GM12878 (cell line): ENCODE data around the gene ADARB1. TPM values are rescaled to one million over a fixed set of nuclear protein-coding genes. Genes with fewer than 3 reads are reported as not detected.

Source experiments
- ATAC-seq: fragments of 200-7000 bp; cut with Tn5 transposase; 3 replicates; pipeline ENCODE4 v1.9.1; 2020; ENCODE audit warnings: mild to moderate bottlenecking, moderate library complexity
- BruUV-seq: library from RNA; stranded (reverse); fragments of 400-500 nt; replicated peaks from 2 replicates; lab custom pipeline; 2021; lab: Mats Ljungman, UMichigan
- CTCF ChIA-PET: fragments of 300-600 bp; sonication (Branson Sonifier 250); formaldehyde crosslinking; extraction: SDS; loops from one replicate; lab custom pipeline; 2021; ENCODE audit warnings: inconsistent platforms; lab: Yijun Ruan, JAX
- POLR2A ChIA-PET: fragments of 350-600 bp; formaldehyde crosslinking; extraction: SDS; loops from one replicate; lab custom pipeline; 2021; ENCODE audit warnings: inconsistent platforms; lab: Charles Lee
- RAD21 ChIA-PET: fragments of 300-600 bp; sonication (Branson Sonifier 250); formaldehyde crosslinking; loops from one replicate; lab custom pipeline; 2023; ENCODE audit warnings: antibody characterized with exemption; ENCODE audit not compliant: unreplicated experiment; lab: Charles Lee
- SMC1A ChIA-PET: fragments of 300-600 bp; sonication (Branson Sonifier 250); formaldehyde crosslinking; loops from one replicate; lab custom pipeline; 2023; ENCODE audit not compliant: unreplicated experiment, uncharacterized antibody; lab: Charles Lee
- DNase-seq: peaks from one replicate; pipeline ENCODE4 v3.0.0-alpha.2; 2011; ENCODE audit warnings: low read depth, low spot score
- FAIRE-seq: peaks from 3 replicates; lab custom pipeline; 2011; peaks lifted over from hg19 to GRCh38; lab: Jason Lieb, UNC
- H2AFZ ChIP-seq: 2 replicates; pipeline ENCODE4 v1.6.0; 2011; ENCODE audit warnings: low read depth, low read length, control low read depth; ENCODE audit not compliant: control insufficient read depth
- H3K27ac ChIP-seq: 2 replicates; pipeline ENCODE4 v1.5.1; 2011; ENCODE audit warnings: control low read depth; ENCODE audit not compliant: control insufficient read depth, insufficient read depth
- H3K27me3 ChIP-seq, 2 experiments: replicated peaks in 1 of 2; 2 replicates each; pipeline versions ENCODE4 v1.6.0 to v1.6.1; 2011; ENCODE audit warnings: low read length in 1 of 2; ENCODE audit not compliant: control insufficient read depth in 2 of 2, insufficient read depth in 2 of 2
- H3K36me3 ChIP-seq, 2 experiments: 2 replicates each; pipeline ENCODE4 v1.5.1; 2011; ENCODE audit warnings: low read length in 1 of 2; ENCODE audit not compliant: control insufficient read depth in 2 of 2, insufficient read depth in 2 of 2
- H3K4me1 ChIP-seq: 2 replicates; pipeline ENCODE4 v1.6.1; 2011; ENCODE audit warnings: mild to moderate bottlenecking, low read length, moderate library complexity, mixed read lengths; ENCODE audit not compliant: control insufficient read depth, insufficient read depth
- H3K4me2 ChIP-seq: 2 replicates; pipeline ENCODE4 v1.6.0; 2011; ENCODE audit warnings: control low read depth; ENCODE audit not compliant: control insufficient read depth, insufficient read depth
- H3K4me3 ChIP-seq: fragments of 200-600 bp; sonication (generic); 2 replicates; pipeline ENCODE4 v1.5.1; 2016
- H3K79me2 ChIP-seq: 2 replicates; pipeline ENCODE4 v1.6.0; 2011; ENCODE audit warnings: low read length; ENCODE audit not compliant: control insufficient read depth, insufficient read depth
- H3K9ac ChIP-seq: 2 replicates; pipeline ENCODE4 v1.8.0; 2011; ENCODE audit warnings: low read length, control low read depth, mixed read lengths; ENCODE audit not compliant: control insufficient read depth, insufficient read depth
- H3K9me3 ChIP-seq: replicated peaks from 3 replicates; pipeline ENCODE4 v1.5.1; 2011; ENCODE audit warnings: mild to moderate bottlenecking, low read length; ENCODE audit not compliant: control insufficient read depth, insufficient read depth
- H4K20me1 ChIP-seq: 2 replicates; pipeline ENCODE4 v1.6.0; 2011; ENCODE audit not compliant: control insufficient read depth, insufficient read depth
- BCL11A ChIP-seq: IDR thresholded peaks from 2 replicates; pipeline ENCODE4 v1.6.1; 2011; ENCODE audit warnings: low read depth, low read length
- FOS ChIP-seq: IDR thresholded peaks from 3 replicates; pipeline ENCODE4 v1.6.1; 2011; ENCODE audit warnings: borderline replicate concordance; ENCODE audit not compliant: insufficient read length; ENCODE audit errors: extremely low read depth
- MYB ChIP-seq: fragments of 150-350 bp; IDR thresholded peaks from 2 replicates; pipeline ENCODE4 v1.6.1; 2014; ENCODE audit warnings: mild to moderate bottlenecking, low read depth, low read length, borderline replicate concordance
- NFIC ChIP-seq: IDR thresholded peaks from 2 replicates; pipeline ENCODE4 v1.6.1; 2012; ENCODE audit warnings: low read depth, mild to moderate bottlenecking, inconsistent platforms, low read length, moderate library complexity
- POLR2AphosphoS2 ChIP-seq: IDR thresholded peaks from 2 replicates; pipeline ENCODE4 v1.6.1; 2011; ENCODE audit warnings: low read depth, mild to moderate bottlenecking, low read length, improper control_type of control experiment, moderate library complexity
- RCOR1 ChIP-seq: conservative IDR thresholded peaks from 2 replicates; pipeline ENCODE4 v1.6.1; 2012; ENCODE audit warnings: low read depth, low read length, improper control_type of control experiment
- SREBF1 ChIP-seq: IDR thresholded peaks from 2 replicates; pipeline ENCODE4 v1.6.1; 2012; ENCODE audit warnings: mild to moderate bottlenecking, low read length
- TAF1 ChIP-seq: IDR thresholded peaks from 2 replicates; pipeline ENCODE4 v1.6.1; 2011; ENCODE audit warnings: mild to moderate bottlenecking, low read depth, low read length, borderline replicate concordance
- ZNF24 ChIP-seq: fragments of 450-650 bp; IDR thresholded peaks from 2 replicates; pipeline ENCODE4 v1.6.1; 2017; ENCODE audit warnings: antibody characterized with exemption, mild to moderate bottlenecking
- in situ Hi-C: fragments of 300-500 bp; cut with MboI; formaldehyde crosslinking; loops from 9 replicates; pipeline ENCODE4 v1.14.3; 2018; ENCODE audit warnings: mixed read lengths
- intact Hi-C: fragments of 100-400 bp; cut with micrococcal nuclease; formaldehyde crosslinking; loops from one replicate; pipeline ENCODE4 v1.14.2; 2022; ENCODE audit not compliant: unreplicated experiment
- polyA plus RNA-seq, 11 experiments: library from polyadenylated mRNA; depleted of rRNA in 4 of 11; unstranded in 6 of 11; stranded (reverse) in 5 of 11; fragments of >200 nt; fragmentation: Nextera tagmentation in 4 of 11; fragmentation: Illumina TruSeq in 1 of 11; extraction: Ambion mirVana in 4 of 11; extraction: Trizol in 1 of 11; gene quantifications; 1 replicate in 1 of 11; 2 replicates in 10 of 11; pipeline versions ENCODE4 v1.2.1 to v1.2.3, GENCODE V29; 2011 to 2016; ENCODE audit warnings: inconsistent platforms in 2 of 11, missing spikeins in 2 of 11, low read depth in 1 of 11
- total RNA-seq, 4 experiments: library from RNA; depleted of rRNA in 3 of 4; stranded (reverse); fragments of >200 nt in 3 of 4; fragmentation: Illumina TruSeq in 1 of 4; extraction: Trizol in 1 of 4; gene quantifications; 2 replicates each; pipeline versions ENCODE4 v1.2.1 to v1.2.3, GENCODE V29; 2013 to 2021
- TF ChIP-seq, protein P1 (sequence below): IDR thresholded peaks from 2 replicates; pipeline ENCODE4 v1.6.1; 2012; ENCODE audit warnings: low read depth, low read length, improper control_type of control experiment
- TF ChIP-seq, protein P2 (sequence below): IDR thresholded peaks from 2 replicates; pipeline ENCODE4 v1.6.1; 2011; ENCODE audit warnings: borderline replicate concordance, low read depth, mild to moderate bottlenecking, moderate library complexity, low read length; ENCODE audit not compliant: insufficient read depth, poor library complexity, severe bottlenecking
- TF ChIP-seq, protein P3 (sequence below): fragments of 450-650 bp; IDR thresholded peaks from 2 replicates; pipeline ENCODE4 v1.6.1; 2014; ENCODE audit warnings: mild to moderate bottlenecking

The ADARB1 gene
- total and polyA plus RNA-seq, 10 of the 15 experiments (the other 5 are each of a cell fraction or from before 2014, with no cell fraction given) = 5.7 to 61.7 (median 25.3) TPM

DNA sequence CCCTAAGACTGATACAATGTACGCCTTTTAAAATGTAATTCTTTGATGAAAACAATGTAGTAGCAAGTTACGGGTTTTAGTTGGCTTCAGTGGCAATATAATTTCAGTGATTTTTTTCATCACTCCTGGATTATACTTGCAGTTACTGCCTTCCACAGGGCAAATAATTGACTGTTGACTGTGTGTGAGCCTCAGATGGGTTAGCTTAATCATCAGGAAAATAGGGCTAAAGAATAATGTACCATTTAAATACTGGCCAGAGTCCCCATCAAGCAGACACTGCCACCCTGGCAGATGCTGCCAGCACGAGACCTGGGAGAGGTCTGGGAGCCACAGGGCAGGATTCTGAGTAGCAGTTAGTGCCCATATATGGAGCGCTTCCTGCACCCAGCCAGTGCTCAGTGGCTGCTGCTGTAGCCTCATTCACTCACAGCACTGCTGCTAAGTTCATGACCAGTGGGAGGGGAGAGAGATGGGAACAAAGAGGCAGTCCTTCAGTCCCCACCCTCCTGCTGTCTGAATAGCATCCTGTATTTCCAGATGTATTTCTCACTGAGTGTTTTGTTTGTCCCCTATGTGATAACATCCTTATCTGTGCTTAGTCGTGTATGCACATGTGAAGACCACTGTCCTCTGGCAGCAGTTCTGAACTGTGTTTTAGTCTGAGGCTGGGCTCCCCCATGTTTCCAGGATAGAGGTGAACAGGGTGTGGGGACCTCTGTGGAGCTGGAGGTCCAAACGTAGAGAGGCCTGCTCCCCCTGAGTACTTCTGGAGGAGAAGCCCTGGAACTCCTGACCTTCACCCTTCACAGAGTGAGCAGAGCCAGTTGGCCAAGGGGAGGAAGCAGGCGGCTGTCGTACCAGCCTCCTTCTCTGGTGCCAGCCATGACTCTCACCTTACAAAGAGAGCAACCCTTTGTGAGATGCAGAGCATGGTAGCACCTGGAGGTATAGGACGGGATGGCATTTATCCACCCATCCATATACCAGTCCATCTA is 80.4 kb downstream of the ADARB1 start (continued):
- no peak for TF ChIP-seq RCOR1
- TF ChIP-seq, protein P1, sequence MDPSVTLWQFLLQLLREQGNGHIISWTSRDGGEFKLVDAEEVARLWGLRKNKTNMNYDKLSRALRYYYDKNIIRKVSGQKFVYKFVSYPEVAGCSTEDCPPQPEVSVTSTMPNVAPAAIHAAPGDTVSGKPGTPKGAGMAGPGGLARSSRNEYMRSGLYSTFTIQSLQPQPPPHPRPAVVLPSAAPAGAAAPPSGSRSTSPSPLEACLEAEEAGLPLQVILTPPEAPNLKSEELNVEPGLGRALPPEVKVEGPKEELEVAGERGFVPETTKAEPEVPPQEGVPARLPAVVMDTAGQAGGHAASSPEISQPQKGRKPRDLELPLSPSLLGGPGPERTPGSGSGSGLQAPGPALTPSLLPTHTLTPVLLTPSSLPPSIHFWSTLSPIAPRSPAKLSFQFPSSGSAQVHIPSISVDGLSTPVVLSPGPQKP = peak; percentile 19; the same call in 1 of the 2 replicates
- no peak for TF ChIP-seq FOS

DNA sequence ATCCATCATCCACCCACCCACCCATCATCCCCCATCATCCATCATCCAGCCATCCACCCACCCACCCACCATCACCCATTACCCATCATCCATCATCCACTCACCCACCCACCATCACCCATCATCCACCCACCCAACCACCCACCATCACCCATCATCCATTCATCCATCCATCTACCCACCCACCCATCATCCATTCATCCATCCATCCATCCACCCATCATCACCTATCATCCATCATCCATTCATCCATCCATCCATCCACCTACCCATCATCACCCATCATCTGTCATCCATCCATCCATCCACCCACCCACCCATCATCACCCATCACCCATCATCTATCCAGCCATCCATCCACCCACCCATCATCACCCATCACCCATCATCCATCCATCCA is 81.5 kb downstream of the ADARB1 start:
- H3K27me3 ChIP-seq = 0 out of 4 replicates have a peak, but pooled peaks cover 0 to 2% of the 10 kb centered on the region in 2 experiments
- H3K9me3 ChIP-seq = no peaks in the 10 kb centered on the region; the same call in 2 of the 3 replicates
- no peaks in the 10 kb centered on the region for H3K79me2 ChIP-seq
- no peak for ATAC-seq
- ChIA-PET POLR2A (no interaction called here), CTCF (no interaction called here), RAD21 (no interaction called here), SMC1A (no interaction called here)
- H3K4me1 ChIP-seq = 0 out of 2 replicates have a peak, but pooled peaks cover 4% of the 10 kb centered on the region
- TF ChIP-seq TAF1 = no peak
- no peak for TF ChIP-seq ZNF24
- no peak for TF ChIP-seq BCL11A
- TF ChIP-seq, protein P2, sequence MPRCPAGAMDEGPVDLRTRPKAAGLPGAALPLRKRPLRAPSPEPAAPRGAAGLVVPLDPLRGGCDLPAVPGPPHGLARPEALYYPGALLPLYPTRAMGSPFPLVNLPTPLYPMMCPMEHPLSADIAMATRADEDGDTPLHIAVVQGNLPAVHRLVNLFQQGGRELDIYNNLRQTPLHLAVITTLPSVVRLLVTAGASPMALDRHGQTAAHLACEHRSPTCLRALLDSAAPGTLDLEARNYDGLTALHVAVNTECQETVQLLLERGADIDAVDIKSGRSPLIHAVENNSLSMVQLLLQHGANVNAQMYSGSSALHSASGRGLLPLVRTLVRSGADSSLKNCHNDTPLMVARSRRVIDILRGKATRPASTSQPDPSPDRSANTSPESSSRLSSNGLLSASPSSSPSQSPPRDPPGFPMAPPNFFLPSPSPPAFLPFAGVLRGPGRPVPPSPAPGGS = no peak
- TF ChIP-seq MYB = no peak
- TF ChIP-seq NFIC = no peak
- no peak for TF ChIP-seq SREBF1
- TF ChIP-seq POLR2AphosphoS2 = no peak
- TF ChIP-seq, protein P3, sequence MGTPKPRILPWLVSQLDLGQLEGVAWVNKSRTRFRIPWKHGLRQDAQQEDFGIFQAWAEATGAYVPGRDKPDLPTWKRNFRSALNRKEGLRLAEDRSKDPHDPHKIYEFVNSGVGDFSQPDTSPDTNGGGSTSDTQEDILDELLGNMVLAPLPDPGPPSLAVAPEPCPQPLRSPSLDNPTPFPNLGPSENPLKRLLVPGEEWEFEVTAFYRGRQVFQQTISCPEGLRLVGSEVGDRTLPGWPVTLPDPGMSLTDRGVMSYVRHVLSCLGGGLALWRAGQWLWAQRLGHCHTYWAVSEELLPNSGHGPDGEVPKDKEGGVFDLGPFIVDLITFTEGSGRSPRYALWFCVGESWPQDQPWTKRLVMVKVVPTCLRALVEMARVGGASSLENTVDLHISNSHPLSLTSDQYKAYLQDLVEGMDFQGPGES = no peak
- H3K9ac ChIP-seq = no peak overlapping the region
- H2AFZ ChIP-seq = no peak overlapping the region
- in situ Hi-C loops = no loop called here
- no peak overlapping the region for H3K4me3 ChIP-seq
- peaks cover 0 to 1% of the 10 kb centered on the region in 2 experiments; a peak in 2 of 4 replicates for H3K36me3 ChIP-seq
- no peak for FAIRE-seq
- intact Hi-C loops = no loop called here
- BruUV-seq = no TSS peak
- no peaks in the 10 kb centered on the region for H4K20me1 ChIP-seq
- no peak overlapping the region for H3K27ac ChIP-seq
- no peak overlapping the region for H3K4me2 ChIP-seq
- no peak for DNase-seq
